ENCODE measurements around the gene EPHB1. TPM values are rescaled to one million over a fixed set of nuclear protein-coding genes. Genes with fewer than 3 reads are reported as not detected.

The EPHB1 gene
- total and polyA plus RNA-seq, 2 experiments from 2014 or later, result 0.45 to 1.7 TPM

DNA sequence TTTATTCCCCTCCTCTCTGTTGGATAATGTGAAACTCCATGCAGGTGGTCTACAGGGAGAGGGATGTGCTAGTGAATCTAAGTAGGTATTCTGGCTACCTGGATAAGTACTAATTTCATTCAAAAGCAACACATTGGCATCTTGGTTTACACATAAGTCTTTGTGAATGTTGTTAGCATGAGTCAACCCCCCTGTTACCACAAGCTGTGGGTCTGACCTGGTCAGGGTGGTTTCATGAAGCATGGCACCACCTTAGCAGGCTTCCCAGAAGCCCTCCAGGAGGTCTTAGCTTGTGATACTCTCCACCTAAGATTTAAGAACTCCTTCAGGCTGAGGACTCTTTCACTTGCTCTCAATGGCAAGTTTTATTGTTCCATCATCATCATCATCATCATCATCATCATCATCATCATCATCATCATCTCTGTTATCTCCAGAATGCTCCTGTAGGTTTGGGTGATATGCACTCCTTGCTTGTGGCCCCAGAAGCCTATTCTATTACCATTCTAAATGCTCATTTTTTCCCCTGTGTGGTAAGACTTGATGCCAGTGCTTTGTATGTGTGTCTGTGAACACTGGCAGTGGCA is 62.8 kb downstream of the EPHB1 start:
- TF ChIP-seq, protein P1, sequence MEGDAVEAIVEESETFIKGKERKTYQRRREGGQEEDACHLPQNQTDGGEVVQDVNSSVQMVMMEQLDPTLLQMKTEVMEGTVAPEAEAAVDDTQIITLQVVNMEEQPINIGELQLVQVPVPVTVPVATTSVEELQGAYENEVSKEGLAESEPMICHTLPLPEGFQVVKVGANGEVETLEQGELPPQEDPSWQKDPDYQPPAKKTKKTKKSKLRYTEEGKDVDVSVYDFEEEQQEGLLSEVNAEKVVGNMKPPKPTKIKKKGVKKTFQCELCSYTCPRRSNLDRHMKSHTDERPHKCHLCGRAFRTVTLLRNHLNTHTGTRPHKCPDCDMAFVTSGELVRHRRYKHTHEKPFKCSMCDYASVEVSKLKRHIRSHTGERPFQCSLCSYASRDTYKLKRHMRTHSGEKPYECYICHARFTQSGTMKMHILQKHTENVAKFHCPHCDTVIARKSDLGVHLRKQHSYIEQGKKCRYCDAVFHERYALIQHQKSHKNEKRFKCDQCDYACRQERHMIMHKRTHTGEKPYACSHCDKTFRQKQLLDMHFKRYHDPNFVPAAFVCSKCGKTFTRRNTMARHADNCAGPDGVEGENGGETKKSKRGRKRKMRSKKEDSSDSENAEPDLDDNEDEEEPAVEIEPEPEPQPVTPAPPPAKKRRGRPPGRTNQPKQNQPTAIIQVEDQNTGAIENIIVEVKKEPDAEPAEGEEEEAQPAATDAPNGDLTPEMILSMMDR (IDR thresholded peaks at IDR 0.05; ENCODE audit: low read depth, low read length), result no peak
- no peak overlapping the region for H3K4me3 ChIP-seq
- no peaks in the 10 kb centered on the region for H3K4me1 ChIP-seq (ENCODE audit: low read depth)
- no peaks in the 10 kb centered on the region for H3K27me3 ChIP-seq
- DNase-seq (ENCODE audit: low read depth in 1 of 2, low spot score in 1 of 2), result no peak
- H3K36me3 ChIP-seq, result no peaks in the 10 kb centered on the region
- H3K9me3 ChIP-seq (ENCODE audit: low read depth), result no peaks in the 10 kb centered on the region
- H3K27ac ChIP-seq, result no peak overlapping the region

DNA sequence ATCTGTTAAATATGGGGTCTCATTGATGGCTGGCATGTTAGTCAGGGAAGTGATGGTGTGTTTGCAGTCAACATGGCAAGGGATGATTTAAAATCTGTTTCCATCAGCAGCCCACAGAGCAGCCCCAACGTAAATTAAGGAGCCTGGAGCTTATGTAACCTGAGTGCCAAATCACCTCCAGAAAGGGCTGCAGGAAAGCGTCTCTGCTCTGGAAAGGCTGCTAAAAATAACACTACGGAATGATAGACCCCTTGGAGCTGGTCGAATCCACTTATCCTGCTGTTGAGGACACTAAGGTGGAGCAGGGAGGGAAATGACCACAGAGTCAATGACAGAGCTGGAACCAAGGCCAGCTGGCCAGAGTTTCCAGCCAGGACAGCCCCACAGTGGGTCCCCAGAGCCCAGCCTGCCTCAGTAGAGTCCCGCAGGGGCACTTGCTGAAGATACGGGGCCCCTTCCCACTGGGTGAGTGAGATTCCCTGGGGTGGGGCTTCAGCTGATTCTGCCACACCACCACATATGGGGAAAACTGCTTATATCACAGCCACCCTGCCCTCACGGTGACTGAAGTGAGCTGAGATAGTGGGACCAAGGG is 63.5 kb downstream of the EPHB1 start:
- TF ChIP-seq, protein P1 (IDR thresholded peaks at IDR 0.05; ENCODE audit: low read depth, low read length), result no peak
- H3K27me3 ChIP-seq, result no peaks in the 10 kb centered on the region
- H3K4me1 ChIP-seq (ENCODE audit: low read depth), result no peaks in the 10 kb centered on the region

DNA sequence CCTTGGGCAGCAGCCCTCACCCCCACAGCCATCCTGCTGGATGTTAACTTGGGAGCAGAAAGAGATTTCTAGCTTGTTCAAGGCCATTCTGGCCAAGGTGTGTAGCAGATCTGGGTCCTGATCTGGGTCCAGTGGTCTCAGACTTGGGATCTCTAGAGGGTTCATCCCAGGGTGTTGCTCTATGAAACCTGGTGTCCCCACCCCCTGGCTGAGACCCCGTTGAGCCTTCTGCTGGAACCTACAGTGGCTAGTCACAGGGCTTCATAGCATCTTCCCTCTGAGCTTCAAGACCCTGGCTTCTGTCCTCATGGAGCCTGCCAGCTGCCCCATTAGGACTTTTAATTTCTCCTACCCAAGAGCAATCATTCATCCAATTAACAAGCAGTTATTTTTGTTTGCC is 64.3 kb downstream of the EPHB1 start:
- TF ChIP-seq, protein P1 (IDR thresholded peaks at IDR 0.05; ENCODE audit: low read depth, low read length), result no peak

More for the DNA sequence above, 63.5 kb downstream of the EPHB1 start:
- no peak overlapping the region for H3K27ac ChIP-seq
- H3K4me3 ChIP-seq, result no peak overlapping the region
- no peak for DNase-seq (ENCODE audit: low read depth in 1 of 2, low spot score in 1 of 2)
- no peaks in the 10 kb centered on the region for H3K36me3 ChIP-seq
- H3K9me3 ChIP-seq (ENCODE audit: low read depth), result no peaks in the 10 kb centered on the region

DNA sequence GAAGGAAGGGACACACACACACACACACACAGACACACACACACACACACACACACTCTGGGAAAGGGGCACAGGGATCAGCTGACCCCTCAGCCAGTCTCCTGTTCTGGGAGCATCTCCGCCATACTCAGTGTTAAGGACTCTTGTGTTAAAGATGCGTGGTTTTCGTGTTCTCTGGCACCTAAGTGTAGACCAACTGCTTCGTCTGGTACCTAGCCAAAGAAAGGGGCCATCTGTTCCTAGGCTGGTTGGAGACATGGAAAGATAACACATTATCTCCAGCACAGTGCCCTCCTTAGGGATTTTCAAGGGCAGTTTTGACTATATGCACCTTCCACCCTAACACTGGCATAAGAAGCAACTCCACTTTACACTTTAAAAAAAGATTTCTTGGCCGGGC is 65.1 kb downstream of the EPHB1 start:
- TF ChIP-seq, protein P1 (IDR thresholded peaks at IDR 0.05; ENCODE audit: low read depth, low read length), result no peak
- H3K9me3 ChIP-seq (ENCODE audit: low read depth), result no peaks in the 10 kb centered on the region
- H3K27ac ChIP-seq, result no peak overlapping the region
- no peaks in the 10 kb centered on the region for H3K36me3 ChIP-seq
- H3K27me3 ChIP-seq, result no peaks in the 10 kb centered on the region
- no peak overlapping the region for H3K4me3 ChIP-seq
- DNase-seq (ENCODE audit: low read depth in 1 of 2, low spot score in 1 of 2), result no peak
- no peaks in the 10 kb centered on the region for H3K4me1 ChIP-seq (ENCODE audit: low read depth)

More for the DNA sequence above, 64.3 kb downstream of the EPHB1 start:
- no peaks in the 10 kb centered on the region for H3K36me3 ChIP-seq
- no peaks in the 10 kb centered on the region for H3K4me1 ChIP-seq (ENCODE audit: low read depth)
- H3K27me3 ChIP-seq, result no peaks in the 10 kb centered on the region
- no peak for DNase-seq (ENCODE audit: low read depth in 1 of 2, low spot score in 1 of 2)
- H3K27ac ChIP-seq, result no peak overlapping the region
- no peak overlapping the region for H3K4me3 ChIP-seq
- H3K9me3 ChIP-seq (ENCODE audit: low read depth), result no peaks in the 10 kb centered on the region

DNA sequence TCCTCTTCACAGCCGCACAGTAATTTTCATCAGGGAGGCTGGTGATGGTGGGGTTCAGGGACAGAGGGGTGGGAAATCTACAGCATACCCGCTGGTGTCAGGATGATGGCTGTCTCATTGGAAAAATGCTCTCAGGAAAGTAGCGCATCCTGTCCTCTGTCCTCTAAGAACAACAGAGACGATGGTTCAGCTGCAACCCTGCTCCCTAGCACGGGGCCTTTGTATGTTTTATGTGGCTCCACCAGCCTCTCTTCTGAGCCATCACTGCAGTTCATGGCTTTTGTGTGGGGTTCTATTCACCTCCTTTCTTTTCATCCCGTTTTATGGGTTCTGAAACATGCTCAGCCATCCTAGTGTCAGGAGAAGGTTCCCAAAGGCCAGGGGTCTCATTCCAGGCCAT is 68.9 kb downstream of the EPHB1 start:
- TF ChIP-seq, protein P1 (IDR thresholded peaks at IDR 0.05; ENCODE audit: low read depth, low read length), result no peak

More for the DNA sequence above, 68.9 kb downstream of the EPHB1 start:
- DNase-seq (ENCODE audit: low read depth in 1 of 2, low spot score in 1 of 2), result no peak
- no peaks in the 10 kb centered on the region for H3K4me1 ChIP-seq (ENCODE audit: low read depth)
- no peaks in the 10 kb centered on the region for H3K27me3 ChIP-seq
- H3K27ac ChIP-seq, result no peak overlapping the region
- no peaks in the 10 kb centered on the region for H3K9me3 ChIP-seq (ENCODE audit: low read depth)
- no peaks in the 10 kb centered on the region for H3K36me3 ChIP-seq
- no peak overlapping the region for H3K4me3 ChIP-seq

Measured in cardiac muscle cell (in vitro differentiated cells and primary cell).